ENCODE measurements around the gene STK17A.

Gene STK17A

GRCh38 chr7:43582503-43583423 is at the start of gene STK17A:
STK17A (plus strand) TSS chr7:43583108; CDS start chr7:43583244, 136 bp downstream.
- peak; percentile 49 to 85 for DNase-seq

DNA sequence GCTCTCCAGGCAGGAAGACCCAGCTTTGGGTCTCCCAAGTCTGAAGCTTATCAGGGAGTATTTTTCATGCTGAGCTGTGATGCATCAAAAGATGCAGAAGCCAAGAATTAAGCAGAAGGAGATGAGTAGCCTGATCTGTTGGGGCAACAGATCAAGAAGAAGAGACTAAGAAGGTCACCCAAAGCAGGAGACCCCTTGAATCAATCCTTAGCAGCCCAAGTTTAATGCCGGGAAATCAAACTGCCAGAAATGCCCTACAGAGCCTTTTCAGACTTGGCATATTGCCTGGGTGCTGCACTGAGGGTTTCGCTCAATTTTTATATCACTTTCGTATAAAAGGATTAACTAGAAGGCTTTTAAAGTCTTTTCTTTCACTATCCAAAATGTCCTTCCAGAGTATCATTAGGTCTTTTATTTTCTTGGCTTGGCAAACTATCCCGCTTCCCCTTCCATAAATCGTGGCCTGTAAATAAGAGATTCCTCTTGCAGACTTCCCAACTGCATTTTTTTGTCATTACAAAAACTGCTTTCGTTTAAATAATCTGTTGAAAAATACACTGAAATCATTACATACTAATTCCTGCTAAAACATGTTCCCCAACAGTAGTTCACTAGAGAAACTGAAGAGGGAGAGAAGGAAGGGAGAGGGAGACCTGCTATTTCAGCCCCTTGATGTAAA is 49.0 kb upstream of the STK17A start:
- no peak for DNase-seq

DNA sequence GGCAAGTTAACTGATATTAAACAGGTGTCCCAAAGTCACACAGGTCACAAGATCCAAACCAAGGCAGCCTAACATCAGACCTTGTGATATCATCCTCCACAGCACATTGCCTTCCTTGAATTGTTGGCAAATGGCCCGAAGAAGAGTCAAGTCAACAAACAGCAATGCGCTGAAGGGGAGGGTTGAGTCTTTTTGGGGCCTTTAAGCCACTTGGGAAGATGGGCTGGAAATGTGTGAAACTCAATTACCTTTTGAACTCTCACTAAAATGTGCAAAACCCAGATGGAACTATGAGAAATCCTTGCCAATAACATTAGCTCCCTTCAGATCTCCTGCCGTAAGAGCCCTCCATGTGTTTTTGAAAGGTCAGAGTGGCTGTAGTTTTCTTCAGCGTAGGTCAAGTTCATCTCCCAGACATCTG is 47.9 kb upstream of the STK17A start:
- no peak for DNase-seq

- no peak for DNase-seq
These were observed 46.9 kb upstream of the STK17A start for GRCh38 chr7:43535810-43536585.

- no peak for DNase-seq
These were observed 46.1 kb upstream of the STK17A start for GRCh38 chr7:43536773-43537172.

DNA sequence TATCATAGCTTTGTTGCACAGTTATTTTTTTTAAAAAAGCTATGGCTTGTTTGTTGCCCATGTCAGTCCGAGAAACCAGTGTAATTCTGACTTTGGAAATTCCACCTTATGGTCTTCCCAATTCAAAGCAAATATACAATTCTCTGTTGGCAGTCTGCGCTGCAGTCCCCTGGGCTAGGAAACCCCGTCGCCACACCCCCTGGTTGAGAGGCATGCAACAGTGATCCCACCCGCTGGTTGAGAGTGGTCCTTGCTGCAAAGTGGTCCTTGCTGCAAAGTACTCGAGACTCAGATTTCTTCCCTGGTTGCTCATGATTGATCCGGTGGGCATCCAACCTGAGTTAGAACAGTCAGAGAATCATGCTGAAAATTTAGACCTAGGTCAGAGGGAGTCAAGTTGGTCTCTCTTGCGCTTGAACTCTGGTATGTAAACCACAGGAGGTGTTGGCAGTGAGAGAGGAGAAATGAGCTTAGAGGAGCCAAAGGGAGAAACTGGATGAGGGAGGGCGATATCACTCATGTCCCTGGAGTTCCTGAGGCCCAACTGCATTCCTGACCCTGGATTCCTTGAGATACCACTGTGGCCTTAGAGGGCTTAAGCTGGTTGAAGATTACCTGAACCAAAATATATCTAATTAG is 45.0 kb upstream of the STK17A start:
- DNase-seq, result no peak

- DNase-seq, result no peak
These were observed 44.5 kb upstream of the STK17A start for GRCh38 chr7:43538404-43538771.

GRCh38 chr7:43540471-43540870 is 42.4 kb upstream of the STK17A start:
- no peak for DNase-seq

GRCh38 chr7:43542716-43543115 is 40.2 kb upstream of the STK17A start:
- no peak for DNase-seq

- DNase-seq, result no peak
These were observed 36.7 kb upstream of the STK17A start for GRCh38 chr7:43546231-43546630.

GRCh38 chr7:43550427-43550826 is 32.5 kb upstream of the STK17A start:
- DNase-seq, result no peak

GRCh38 chr7:43552122-43552521 is 30.8 kb upstream of the STK17A start:
- DNase-seq, result no peak

DNA sequence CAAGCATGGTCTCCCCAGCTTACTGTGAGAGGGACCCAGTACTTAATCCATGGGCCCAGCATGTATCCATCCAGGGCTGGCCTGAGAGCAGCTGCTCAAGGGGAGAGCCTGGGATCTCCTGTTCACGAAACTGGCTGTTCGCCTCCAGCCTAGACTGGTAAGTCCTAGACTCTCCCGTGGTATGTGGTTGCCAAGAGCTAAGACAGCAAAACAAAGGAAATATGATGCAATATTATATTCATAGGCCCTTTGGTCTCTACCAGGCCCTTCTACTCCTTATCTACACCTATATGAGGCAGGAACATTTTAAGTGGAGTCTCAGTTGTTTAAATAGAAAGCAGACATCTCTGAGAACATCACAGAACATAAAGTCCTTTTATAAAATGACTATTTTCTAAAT is 28.9 kb upstream of the STK17A start:
- no peak for DNase-seq

- DNase-seq, result no peak
These were observed 28.5 kb upstream of the STK17A start for GRCh38 chr7:43554423-43554822.

DNA sequence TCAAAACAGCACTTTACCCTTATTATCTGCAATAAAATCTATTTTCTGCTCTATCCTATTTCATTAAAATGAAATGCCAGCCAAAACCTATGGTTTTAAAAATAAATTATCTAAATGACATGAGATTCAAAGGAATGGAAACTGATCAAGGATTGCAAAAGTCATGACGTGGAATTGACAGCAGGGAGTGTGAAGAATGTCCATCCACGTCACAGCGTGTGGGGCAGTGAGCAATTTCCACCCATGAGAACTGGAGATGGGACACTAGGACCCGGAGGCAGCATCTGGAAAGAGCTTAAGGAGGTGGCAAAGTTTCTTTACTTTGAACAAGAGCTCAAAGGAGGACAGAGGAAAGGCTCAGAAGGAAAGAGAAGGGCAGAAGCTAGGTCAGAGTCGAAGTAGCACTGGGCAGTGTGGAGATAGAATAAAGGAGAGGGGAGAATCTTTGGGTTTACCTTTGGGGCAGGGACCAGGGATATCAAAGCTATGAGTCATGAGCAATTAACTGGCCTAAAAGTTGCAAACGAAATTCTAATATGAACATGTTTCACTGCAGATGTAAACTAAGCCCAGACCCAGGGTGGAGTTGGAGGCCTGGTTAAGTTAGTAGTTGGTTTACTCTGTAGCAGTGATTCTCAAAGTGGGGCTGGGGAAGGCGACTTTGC is 24.9 kb upstream of the STK17A start:
- no peak for DNase-seq

- DNase-seq, result no peak
These were observed 23.6 kb upstream of the STK17A start for GRCh38 chr7:43559171-43559945.

- no peak for DNase-seq
These were observed 23.0 kb upstream of the STK17A start for GRCh38 chr7:43559946-43560335.

DNA sequence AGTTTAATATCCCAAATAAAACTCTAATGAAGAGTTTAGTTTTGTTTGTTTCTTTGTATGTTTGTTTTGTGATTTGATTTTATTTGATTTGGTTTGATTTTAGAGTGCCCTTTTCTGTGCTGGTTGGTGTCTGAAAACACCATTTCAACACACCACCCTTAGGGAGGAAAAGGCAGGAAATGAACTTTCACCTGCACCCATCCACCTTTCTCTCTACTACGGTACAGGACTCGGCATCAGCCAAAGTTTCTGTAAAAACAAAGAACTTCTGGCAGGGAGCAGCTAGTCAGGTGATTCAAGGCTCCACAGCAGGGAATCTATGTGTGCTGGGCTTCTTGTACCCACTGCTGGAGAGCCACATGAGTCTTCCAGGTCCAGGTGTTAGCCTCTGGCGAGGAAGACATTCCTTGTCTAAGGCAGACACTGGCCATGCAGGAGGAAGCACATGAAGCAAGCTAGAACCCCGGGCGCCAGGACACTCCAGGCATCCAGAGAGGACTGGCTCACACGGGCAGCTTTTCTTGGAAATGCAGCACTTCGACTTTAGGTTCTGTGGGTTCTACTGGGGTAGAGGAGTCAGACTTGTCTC is 22.1 kb upstream of the STK17A start:
- no peak for DNase-seq

- no peak for DNase-seq
These were observed 20.5 kb upstream of the STK17A start for GRCh38 chr7:43562383-43562782.

DNA sequence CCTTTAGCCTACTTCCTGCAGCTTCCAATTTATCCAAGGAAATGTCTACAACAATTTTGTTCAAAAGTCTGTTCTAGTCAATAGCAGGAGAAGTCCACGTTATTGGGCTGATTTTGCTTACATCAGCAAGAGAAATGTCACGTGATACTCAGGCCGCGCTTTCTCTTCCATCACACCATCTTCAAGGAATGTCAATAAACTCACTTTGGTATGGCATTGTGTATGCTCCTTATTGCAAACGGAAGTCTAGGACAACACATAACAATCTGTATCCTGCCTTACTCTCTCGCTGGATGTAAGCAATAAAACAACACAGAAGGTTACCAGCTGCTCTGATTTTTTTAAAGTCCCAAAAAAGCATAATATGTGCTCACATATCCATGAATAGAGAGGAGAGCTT is 17.1 kb upstream of the STK17A start:
- no peak for DNase-seq

- no peak for DNase-seq
These were observed 14.4 kb upstream of the STK17A start for GRCh38 chr7:43568529-43568928.
